Camera-type eye (tissue), 1 donor: Measurements from ENCODE around the gene C12orf75. TPM values are rescaled to one million over a fixed set of nuclear protein-coding genes. Genes with fewer than 3 reads are reported as not detected.

ENCODE experiments used
- total RNA-seq: library from RNA; depleted of rRNA; stranded (reverse); fragments of >200 nt; gene quantifications from one replicate; pipeline ENCODE4 v1.2.3, GENCODE V29; 2014

Gene C12orf75
- total RNA-seq: 18.7 TPM

DNA sequence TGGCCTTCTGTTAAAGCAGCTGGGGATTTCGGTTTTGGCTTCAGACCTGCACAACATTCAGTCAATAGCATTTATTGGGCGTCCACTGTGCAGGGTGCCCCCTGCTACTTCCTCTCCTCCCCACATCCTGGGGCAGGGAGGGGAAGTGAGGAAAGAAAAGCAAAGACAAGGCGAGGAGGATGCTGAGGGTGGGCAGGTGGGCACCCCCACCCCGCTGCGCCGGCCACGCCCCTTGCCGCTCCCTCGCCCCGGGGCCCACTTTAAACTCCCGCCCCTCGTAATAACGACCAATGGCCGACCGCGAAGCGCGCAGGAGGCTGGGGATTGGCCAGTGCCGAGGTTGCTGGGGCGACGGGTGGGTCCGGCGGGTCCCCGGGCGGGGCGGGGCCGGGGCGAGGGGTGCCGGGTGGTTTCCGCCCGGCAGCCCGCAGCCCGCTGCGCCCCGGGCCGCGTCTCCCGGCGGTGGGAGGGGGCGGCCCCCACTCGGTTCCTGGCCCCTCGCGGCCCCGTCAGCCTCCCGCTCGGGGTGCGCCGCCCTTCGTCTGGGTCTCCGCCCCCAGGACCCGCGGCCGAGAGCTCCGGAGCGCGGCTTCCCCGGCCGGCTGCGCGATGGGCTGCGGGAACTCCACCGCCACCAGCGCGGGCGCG is at the start of gene C12orf75:
TSS of gene C12orf75 (plus strand) at position 409 of the 648 bp plus-strand sequence. CDS start at position 610, 201 bp downstream.

Other genes with a start within 250 kb of the C12orf75 start
- gene ALDH1L2, start 246.2 kb upstream of the C12orf75 start, total RNA-seq: 23.9 TPM
- gene WASHC4, start 223.0 kb upstream of the C12orf75 start, total RNA-seq: 115 TPM
- 83.8 TPM for gene APPL2, start 94.5 kb upstream of the C12orf75 start, total RNA-seq